ENCODE measurements around the gene NEAT1. TPM values are rescaled to one million over a fixed set of nuclear protein-coding genes. Genes with fewer than 3 reads are reported as not detected.

The NEAT1 gene
- total and polyA plus RNA-seq, 2 of the 8 experiments (the other 6 are each of a cell fraction or from before 2014, with no cell fraction given), result 2.4 to 10.7 TPM

GRCh38 chr11:65487467-65488272 lies 65.1 kb downstream of the NEAT1 start (continued):
- TF ChIP-seq CTBP2 (IDR thresholded peaks at IDR 0.05; ENCODE audit: borderline replicate concordance, insufficient read depth, insufficient read length, low read length) (peak; percentile 76), CREB1 (IDR thresholded peaks at IDR 0.05) (no peak), POU5F1 (IDR thresholded peaks at IDR 0.05; ENCODE audit: low read depth, low read length) (no peak), SP2 (IDR thresholded peaks at IDR 0.05; ENCODE audit: low read length) (no peak), RBBP5 (IDR thresholded peaks at IDR 0.05; ENCODE audit: borderline replicate concordance, low read depth, low read length) (no peak), SP4 (IDR thresholded peaks at IDR 0.05; ENCODE audit: low read length) (no peak; the same call in 1 of the 2 replicates), TAF1 (IDR thresholded peaks at IDR 0.05; ENCODE audit: low read depth, low read length) (peak; percentile 69; the same call in 1 of the 2 replicates), SIN3A (conservative IDR thresholded peaks at IDR 0.05 in 1 of 2, IDR thresholded peaks at IDR 0.05 in 1 of 2; ENCODE audit: low read depth in 1 of 2, low read length in 2 of 2) (peak; percentile 9 to 89; a peak in 2 of 4 replicates), TBP (IDR thresholded peaks at IDR 0.05; ENCODE audit: low read depth, low read length) (peak; percentile 63)

Data from H1 (cell line).